Measurements from ENCODE around the gene RSPH9.

GRCh38 chr6:43683708-43684455 is 39.0 kb downstream of the RSPH9 start:
- TF ChIP-seq POLR2AphosphoS5 (IDR thresholded peaks at IDR 0.05; ENCODE audit: insufficient read depth, low read depth, low read length) = no peak
- TF ChIP-seq CTCF (IDR thresholded peaks at IDR 0.05; ENCODE audit: extremely low read depth in 1 of 2, insufficient read depth in 1 of 2, low read depth in 1 of 2, low read length in 2 of 2) = no peak
- TF ChIP-seq GATA2 (IDR thresholded peaks at IDR 0.05; ENCODE audit: insufficient read depth, insufficient read length, low read depth, low read length) = no peak
- TF ChIP-seq MAX (IDR thresholded peaks at IDR 0.05; ENCODE audit: insufficient read depth, insufficient read length) = no peak
- no peak for TF ChIP-seq EZH2 (IDR thresholded peaks at IDR 0.05; ENCODE audit: borderline replicate concordance, low read depth, low read length, severe bottlenecking)
- TF ChIP-seq POLR2A (IDR thresholded peaks at IDR 0.05; ENCODE audit: low read depth, low read length) = no peak
- no peak for TF ChIP-seq MYC (IDR thresholded peaks at IDR 0.05; ENCODE audit: low read depth, low read length)

All from endothelial cell of umbilical vein (primary cell).